Measurements from ENCODE around the gene MRPS18A.

Gene MRPS18A

DNA sequence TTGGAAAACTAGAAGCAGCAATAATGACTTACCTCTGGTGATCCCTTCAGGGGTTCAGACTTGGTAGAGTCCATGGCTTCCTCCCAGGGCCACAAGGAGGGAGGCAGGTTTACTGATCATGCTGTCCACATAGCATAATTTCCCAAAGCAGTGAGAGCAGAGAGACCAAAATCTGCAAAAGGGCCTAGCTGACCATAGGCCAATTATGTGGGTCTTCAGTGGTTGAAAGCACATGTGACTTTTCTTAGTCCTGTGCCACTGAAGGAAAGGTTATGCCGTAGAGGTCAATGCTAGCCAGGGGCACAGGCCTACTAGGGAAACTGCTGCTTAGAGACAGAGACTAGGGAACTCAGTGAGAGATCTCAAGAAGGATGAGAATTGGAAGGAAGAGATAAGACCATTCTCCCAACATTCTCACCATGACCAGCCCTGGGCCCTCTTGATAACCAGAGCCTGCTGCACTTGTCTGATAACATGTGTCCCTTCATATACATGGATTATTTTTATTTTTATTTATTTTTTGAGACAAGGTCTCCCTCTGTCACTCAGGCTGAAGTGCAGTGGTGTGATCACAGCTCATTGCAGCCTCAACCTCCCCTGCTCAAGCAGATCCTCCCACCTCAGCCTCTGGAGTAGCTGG, 56.5 kb downstream of the MRPS18A start:
- TF ChIP-seq, protein P1, sequence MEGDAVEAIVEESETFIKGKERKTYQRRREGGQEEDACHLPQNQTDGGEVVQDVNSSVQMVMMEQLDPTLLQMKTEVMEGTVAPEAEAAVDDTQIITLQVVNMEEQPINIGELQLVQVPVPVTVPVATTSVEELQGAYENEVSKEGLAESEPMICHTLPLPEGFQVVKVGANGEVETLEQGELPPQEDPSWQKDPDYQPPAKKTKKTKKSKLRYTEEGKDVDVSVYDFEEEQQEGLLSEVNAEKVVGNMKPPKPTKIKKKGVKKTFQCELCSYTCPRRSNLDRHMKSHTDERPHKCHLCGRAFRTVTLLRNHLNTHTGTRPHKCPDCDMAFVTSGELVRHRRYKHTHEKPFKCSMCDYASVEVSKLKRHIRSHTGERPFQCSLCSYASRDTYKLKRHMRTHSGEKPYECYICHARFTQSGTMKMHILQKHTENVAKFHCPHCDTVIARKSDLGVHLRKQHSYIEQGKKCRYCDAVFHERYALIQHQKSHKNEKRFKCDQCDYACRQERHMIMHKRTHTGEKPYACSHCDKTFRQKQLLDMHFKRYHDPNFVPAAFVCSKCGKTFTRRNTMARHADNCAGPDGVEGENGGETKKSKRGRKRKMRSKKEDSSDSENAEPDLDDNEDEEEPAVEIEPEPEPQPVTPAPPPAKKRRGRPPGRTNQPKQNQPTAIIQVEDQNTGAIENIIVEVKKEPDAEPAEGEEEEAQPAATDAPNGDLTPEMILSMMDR (IDR thresholded peaks at IDR 0.05), result no peak
- no peak overlapping the region for H3K27ac ChIP-seq
- DNase-seq (ENCODE audit: low spot score), result no peak
- no peak overlapping the region for H3K4me3 ChIP-seq

GRCh38 chr6:43629505-43630300, 57.9 kb downstream of the MRPS18A start:
- peak overlapping the region; percentile 86 for H3K4me3 ChIP-seq
- peak overlapping the region; percentile 95 to 97 for H3K27ac ChIP-seq
- peak; percentile 97 for DNase-seq (ENCODE audit: low spot score)
- TF ChIP-seq, protein P1 (IDR thresholded peaks at IDR 0.05), result no peak

DNA sequence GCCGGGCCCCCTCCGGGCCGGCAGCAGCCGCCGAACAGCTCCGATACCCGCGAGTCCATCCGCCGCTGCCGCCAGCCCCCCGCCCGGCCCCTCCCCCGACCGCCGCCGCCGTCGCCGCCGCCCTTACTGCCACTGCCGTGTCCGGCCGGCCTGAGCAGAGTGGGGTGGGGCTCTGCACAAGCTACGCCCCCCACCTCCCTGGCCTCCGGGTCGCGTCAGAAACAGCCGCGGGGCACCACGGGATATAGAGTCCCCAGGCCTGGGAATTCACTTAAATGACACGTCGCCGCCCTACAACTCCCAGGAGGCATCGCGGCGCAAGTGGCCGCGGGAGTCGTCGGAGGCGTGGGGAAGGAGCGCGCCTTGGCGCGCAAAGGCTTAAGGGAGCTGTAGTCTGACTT, 58.5 kb downstream of the MRPS18A start, which contains the start of gene GTPBP2:
TSS of gene GTPBP2 (minus strand) at position 161 of the 401 bp plus-strand sequence. CDS start at position 59, 102 bp downstream.
- TF ChIP-seq, protein P1 (IDR thresholded peaks at IDR 0.05), result no peak
- DNase-seq (ENCODE audit: low spot score), result peak; percentile 99
- peak within 1 kb of the TSS; percentile 95 to 97 for H3K27ac ChIP-seq

DNA sequence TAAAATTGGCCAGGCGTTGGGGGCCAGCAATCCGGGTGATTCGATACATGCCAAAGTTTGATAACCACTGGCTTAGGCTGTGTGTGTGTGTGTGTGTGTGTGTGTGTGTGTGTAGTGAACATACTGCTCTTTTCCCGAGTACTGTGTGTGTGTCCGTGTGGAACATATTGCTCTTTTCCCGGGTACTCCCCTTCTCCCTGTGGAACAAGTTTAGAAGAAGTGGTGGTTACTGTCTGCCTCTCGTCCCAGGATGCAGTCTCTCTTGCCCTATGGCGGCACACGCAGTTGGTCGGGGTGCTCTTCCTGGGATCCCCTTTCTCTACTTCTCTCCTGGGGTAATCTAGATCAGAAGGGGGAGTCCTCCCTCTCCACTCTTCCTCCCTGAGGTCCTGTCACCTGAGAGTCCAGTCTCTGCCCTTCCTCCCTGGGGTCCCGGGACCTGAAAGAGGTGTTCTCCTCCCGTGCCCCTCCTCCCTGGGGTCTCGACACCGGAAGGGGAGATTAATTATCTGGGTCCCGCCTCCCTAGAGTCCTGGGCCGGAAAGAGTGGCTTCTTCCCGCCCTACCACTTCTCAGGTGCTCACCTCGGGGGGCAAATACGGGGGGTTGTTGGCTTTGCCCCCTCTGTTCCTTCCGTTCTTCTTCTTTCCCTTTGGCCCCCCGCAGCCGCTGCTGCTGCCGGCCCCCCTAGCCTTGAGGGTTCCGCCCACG, 59.0 kb downstream of the MRPS18A start:
- Histone ChIP-seq H3K27ac (peak overlapping the region; percentile 95 to 97), H3K4me3 (peak overlapping the region; percentile 86)
- TF ChIP-seq, protein P1 (IDR thresholded peaks at IDR 0.05), result no peak
- DNase-seq (ENCODE audit: low spot score), result peak; percentile 81

More for the DNA sequence above, 58.5 kb downstream of the MRPS18A start, which contains the start of gene GTPBP2:
- H3K4me3 ChIP-seq, result peak within 1 kb of the TSS; percentile 86

GRCh38 chr6:43627008-43627825, 60.4 kb downstream of the MRPS18A start:
- peak overlapping the region; percentile 73 to 97 for H3K27ac ChIP-seq

More at GRCh38 chr6:43627008-43627825, 60.4 kb downstream of the MRPS18A start:
- DNase-seq (ENCODE audit: low spot score), result peak; percentile 86
- H3K4me3 ChIP-seq, result peak overlapping the region; percentile 86
- TF ChIP-seq, protein P1 (IDR thresholded peaks at IDR 0.05), result no peak

All from coronary artery (tissue), 2 donors.